Nephron (organoid): ENCODE measurements around the gene ACAD11.
"Not testable (repeated sequence)": the region's sequence is repeated elsewhere in the genome, so short reads cannot be mapped to it uniquely, and the experiment has no call there.

ENCODE experiments used
- H3K27ac Mint-ChIP-seq, 3 experiments: 2 replicates each; pipeline ENCODE4 v1.8.0; 2020; ENCODE audit warnings: mixed read lengths in 3 of 3, mild to moderate bottlenecking in 2 of 3, moderate library complexity in 1 of 3
- H3K27me3 Mint-ChIP-seq: 2 replicates; pipeline ENCODE4 v1.8.0; 2021; ENCODE audit warnings: low read depth, mild to moderate bottlenecking, moderate library complexity, mixed read lengths
- H3K36me3 Mint-ChIP-seq: 2 replicates; pipeline ENCODE4 v1.8.0; 2020; ENCODE audit warnings: low read depth, mixed read lengths
- H3K4me1 Mint-ChIP-seq: 2 replicates; pipeline ENCODE4 v1.8.0; 2020; ENCODE audit warnings: mixed read lengths
- H3K4me3 Mint-ChIP-seq, 3 experiments: 2 replicates each; pipeline ENCODE4 v1.8.0; 2020; ENCODE audit warnings: mild to moderate bottlenecking in 3 of 3, mixed read lengths in 3 of 3, moderate library complexity in 2 of 3
- H3K9me3 Mint-ChIP-seq: 2 replicates; pipeline ENCODE4 v1.8.0; 2020; ENCODE audit warnings: mixed read lengths
- CTCF ChIP-seq, 3 experiments: fragments of 200-600 bp; sonication (generic); IDR thresholded peaks; one replicate each; pipeline ENCODE4 v1.5.0; 2021; ENCODE audit warnings: antibody characterized with exemption in 3 of 3; ENCODE audit not compliant: unreplicated experiment in 3 of 3

The ACAD11 gene

DNA sequence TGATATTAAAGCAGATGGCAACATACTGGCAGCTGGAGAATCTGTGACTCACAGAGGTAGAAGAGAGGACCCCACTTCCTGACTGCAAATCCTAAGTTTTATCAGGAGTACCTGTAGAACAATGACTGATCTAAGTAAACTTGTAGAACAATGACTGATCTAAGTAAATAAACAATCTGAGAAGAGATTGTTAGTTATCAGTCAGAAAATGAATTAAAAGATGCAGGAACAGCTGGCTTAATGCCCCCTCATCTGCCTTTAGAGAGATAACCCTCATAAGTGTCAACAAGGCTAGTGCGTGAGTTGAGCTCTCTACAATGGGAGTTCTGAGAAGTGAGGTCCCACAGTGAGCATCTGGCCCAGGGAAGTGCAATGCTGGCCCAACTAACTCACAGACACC lies 14.6 kb downstream of the ACAD11 start:
- H3K4me3 Mint-ChIP-seq: no peak overlapping the region
- no peaks in the 10 kb centered on the region for H3K9me3 Mint-ChIP-seq
- H3K27me3 Mint-ChIP-seq: peaks cover 3% of the 10 kb centered on the region
- no peaks in the 10 kb centered on the region for H3K36me3 Mint-ChIP-seq
- no peaks in the 10 kb centered on the region for H3K4me1 Mint-ChIP-seq
- H3K27ac Mint-ChIP-seq: no peak overlapping the region
- no peak for TF ChIP-seq CTCF (IDR thresholded peaks at IDR 0.05; ENCODE audit: unreplicated experiment in 3 of 3)

- no peak for TF ChIP-seq CTCF (IDR thresholded peaks at IDR 0.05; ENCODE audit: unreplicated experiment in 3 of 3)
- no peak overlapping the region for H3K27ac Mint-ChIP-seq
Observed at GRCh38 chr3:132643366-132643765, 16.2 kb downstream of the ACAD11 start.

DNA sequence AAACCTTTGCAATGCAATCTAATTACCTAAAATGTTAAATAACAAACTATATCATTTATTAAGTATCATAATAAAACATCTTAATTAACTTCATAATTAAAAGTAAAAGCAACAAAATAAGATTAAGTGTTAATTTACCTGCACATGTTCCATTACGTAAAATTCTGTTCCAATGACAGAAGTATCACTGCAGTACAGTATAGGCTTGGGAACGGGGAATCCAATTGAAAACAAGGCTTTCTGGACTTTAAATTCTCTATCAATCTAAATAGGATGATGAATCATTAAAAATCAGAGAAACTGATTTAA lies 17.1 kb downstream of the ACAD11 start:
- Mint-ChIP-seq H3K9me3 (no peaks in the 10 kb centered on the region), H3K27me3 (peaks cover 3% of the 10 kb centered on the region), H3K36me3 (peaks cover 5% of the 10 kb centered on the region), H3K4me1 (no peaks in the 10 kb centered on the region), H3K4me3 (no peak overlapping the region), H3K27ac (no peak overlapping the region)
- no peak for TF ChIP-seq CTCF (IDR thresholded peaks at IDR 0.05; ENCODE audit: unreplicated experiment in 3 of 3)

More at GRCh38 chr3:132643366-132643765, 16.2 kb downstream of the ACAD11 start:
- Mint-ChIP-seq H3K4me1 (no peaks in the 10 kb centered on the region), H3K9me3 (no peaks in the 10 kb centered on the region), H3K4me3 (no peak overlapping the region), H3K27me3 (peaks cover 3% of the 10 kb centered on the region), H3K36me3 (peaks cover 5% of the 10 kb centered on the region)

GRCh38 chr3:132641837-132642538 lies 17.6 kb downstream of the ACAD11 start:
- Mint-ChIP-seq H3K27ac (no peak overlapping the region), H3K27me3 (peaks cover 3% of the 10 kb centered on the region), H3K4me3 (no peak overlapping the region), H3K9me3 (no peaks in the 10 kb centered on the region), H3K36me3 (peaks cover 5% of the 10 kb centered on the region), H3K4me1 (no peaks in the 10 kb centered on the region)
- peak; percentile 74 to 77 (median 77) for TF ChIP-seq CTCF (IDR thresholded peaks at IDR 0.05; ENCODE audit: unreplicated experiment in 3 of 3)

DNA sequence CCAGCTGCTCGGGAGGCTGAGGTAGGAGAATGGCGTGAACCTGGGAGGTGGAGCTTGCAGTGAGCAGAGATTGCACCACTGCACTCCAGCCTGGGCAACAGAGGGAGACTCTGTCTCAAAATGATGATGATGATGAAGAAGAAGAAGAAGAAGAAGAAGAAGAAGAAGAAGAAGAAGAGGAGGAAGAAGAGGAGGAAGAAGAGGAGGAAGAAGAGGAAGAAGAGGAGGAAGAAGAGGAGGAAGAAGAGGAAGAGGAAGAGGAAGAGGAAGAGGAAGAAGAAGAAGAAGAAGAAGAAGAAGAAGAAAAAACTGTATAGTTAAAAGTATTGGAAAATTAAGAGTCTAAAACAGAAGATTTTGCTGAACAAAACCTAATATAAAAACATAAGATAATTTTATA lies 18.2 kb downstream of the ACAD11 start:
- H3K9me3 Mint-ChIP-seq, H3K27ac Mint-ChIP-seq, H3K36me3 Mint-ChIP-seq, H3K4me1 Mint-ChIP-seq, H3K4me3 Mint-ChIP-seq, H3K27me3 Mint-ChIP-seq: not testable (repeated sequence)

GRCh38 chr3:132638706-132639105 lies 20.9 kb downstream of the ACAD11 start:
- Mint-ChIP-seq H3K4me3 (no peak overlapping the region), H3K36me3 (peaks cover 10% of the 10 kb centered on the region), H3K27ac (peak overlapping the region; percentile 14 to 66 (median 15)), H3K27me3 (peaks cover 3% of the 10 kb centered on the region), H3K9me3 (no peaks in the 10 kb centered on the region), H3K4me1 (no peaks in the 10 kb centered on the region)
- no peak for TF ChIP-seq CTCF (IDR thresholded peaks at IDR 0.05; ENCODE audit: unreplicated experiment in 3 of 3)
